ENCODE data around the gene TLE2. TPM values are rescaled to one million over a fixed set of nuclear protein-coding genes. Genes with fewer than 3 reads are reported as not detected.
A peak's percentile ranks its signal among the peaks of the same experiment; 100 is the strongest.
"Not testable (repeated sequence)": the region's sequence is repeated elsewhere in the genome, so short reads cannot be mapped to it uniquely, and the experiment has no call there.

Gene TLE2
- total RNA-seq, 2 experiments from 2014 or later = 0.99 to 1.00 TPM

DNA sequence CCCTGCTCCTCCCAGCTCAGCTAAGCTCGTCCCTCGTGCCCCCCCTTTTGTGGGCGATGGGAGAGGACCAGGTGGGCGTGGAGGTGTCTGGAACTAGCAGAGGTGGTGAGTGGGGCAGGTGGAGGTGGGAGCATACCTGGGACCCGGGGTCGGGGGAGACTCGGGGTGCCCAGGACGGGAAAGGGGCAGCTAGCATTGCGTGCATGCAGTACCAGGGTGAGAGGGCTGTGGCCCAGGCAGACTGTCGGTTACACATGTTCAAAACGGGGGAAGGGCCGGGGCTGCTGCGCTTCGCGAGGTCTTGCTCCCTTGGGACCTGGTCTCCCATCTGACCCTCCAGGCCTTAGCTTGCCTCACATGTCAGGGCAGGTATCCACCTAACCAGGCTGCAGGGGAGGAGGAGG, 24.1 kb upstream of the TLE2 start:
- CTCF ChIA-PET = interaction anchor here (0.6 to 2.5 kb wide), 6 partner anchors 14 to 548 kb away, joined by 3 to 13 read pairs (median 5); no protein-coding TSS in a partner anchor
- no peaks in the 10 kb centered on the region for H3K9me3 Mint-ChIP-seq
- H3K27ac Mint-ChIP-seq = no peak overlapping the region
- peaks cover 32% of the 10 kb centered on the region for H3K36me3 Mint-ChIP-seq (ENCODE audit: low read depth)
- H3K4me1 Mint-ChIP-seq = peaks cover 31% of the 10 kb centered on the region
- H3K27me3 Mint-ChIP-seq = peaks cover 2% of the 10 kb centered on the region
- no peak for DNase-seq
- no peak overlapping the region for H3K4me3 Mint-ChIP-seq
- POLR2A ChIA-PET = interaction anchor here (0.6 kb wide), 1 partner anchor 17 kb away, joined by 3 read pairs; no protein-coding TSS in a partner anchor

DNA sequence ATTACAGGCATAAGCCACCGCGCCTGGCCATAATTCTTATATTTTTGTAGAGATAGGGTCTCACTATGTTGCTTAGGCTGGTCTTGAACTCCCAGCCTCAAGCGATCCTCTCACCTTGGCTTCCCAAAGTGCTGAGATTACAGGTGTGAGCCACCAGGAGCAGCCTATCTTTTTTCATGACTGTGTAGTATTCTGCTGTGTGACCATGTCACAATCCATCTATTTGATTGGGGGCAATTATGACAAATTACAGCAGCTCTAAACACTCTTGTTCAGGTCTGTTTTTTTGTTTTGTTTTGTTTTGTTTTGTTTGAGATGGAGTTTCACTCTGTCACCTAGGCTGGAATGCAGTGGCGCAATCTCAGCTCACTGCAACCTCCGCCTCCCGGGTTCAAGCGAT, 20.9 kb upstream of the TLE2 start:
- CTCF ChIA-PET = interaction anchor here (1.4 kb wide), 1 partner anchor 13 kb away, joined by 4 read pairs; no protein-coding TSS in a partner anchor
- H3K4me3 Mint-ChIP-seq, POLR2A ChIA-PET, DNase-seq, H3K27me3 Mint-ChIP-seq, H3K9me3 Mint-ChIP-seq: not testable (repeated sequence)
- Mint-ChIP-seq H3K36me3 (ENCODE audit: low read depth) (peaks cover 14% of the 10 kb centered on the region), H3K27ac (peak overlapping the region; percentile 13), H3K4me1 (peaks cover 20% of the 10 kb centered on the region)

DNA sequence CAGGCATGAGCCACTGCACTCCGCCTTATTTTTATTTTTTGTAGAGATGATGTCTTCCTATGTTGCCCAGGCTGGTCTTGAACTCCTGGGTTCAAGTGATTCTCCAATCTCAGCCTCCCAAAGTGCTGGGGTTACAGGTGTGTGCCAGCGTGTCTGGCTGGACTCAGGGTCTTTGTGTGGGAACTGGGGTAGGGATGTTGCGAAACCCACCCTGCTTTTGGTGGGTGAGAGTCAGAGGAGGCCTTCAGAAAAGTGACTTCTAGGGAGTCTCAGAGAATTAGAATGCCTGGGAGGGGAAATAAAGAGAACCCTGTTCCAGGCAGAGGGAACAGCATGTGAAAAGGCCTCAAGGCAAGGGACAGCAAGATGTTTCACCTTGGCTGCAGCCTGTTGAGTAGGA, 20.0 kb upstream of the TLE2 start:
- peaks cover 11% of the 10 kb centered on the region for H3K4me1 Mint-ChIP-seq
- ChIA-PET CTCF (interaction anchor here (0.8 kb wide), 1 partner anchor 13 kb away, joined by 3 read pairs; no protein-coding TSS in a partner anchor), POLR2A (no interaction called here)
- H3K27ac Mint-ChIP-seq = no peak overlapping the region
- no peak for DNase-seq
- peaks cover 9% of the 10 kb centered on the region for H3K27me3 Mint-ChIP-seq
- no peaks in the 10 kb centered on the region for H3K9me3 Mint-ChIP-seq
- no peak overlapping the region for H3K4me3 Mint-ChIP-seq
- peaks cover 5% of the 10 kb centered on the region for H3K36me3 Mint-ChIP-seq (ENCODE audit: low read depth)

DNA sequence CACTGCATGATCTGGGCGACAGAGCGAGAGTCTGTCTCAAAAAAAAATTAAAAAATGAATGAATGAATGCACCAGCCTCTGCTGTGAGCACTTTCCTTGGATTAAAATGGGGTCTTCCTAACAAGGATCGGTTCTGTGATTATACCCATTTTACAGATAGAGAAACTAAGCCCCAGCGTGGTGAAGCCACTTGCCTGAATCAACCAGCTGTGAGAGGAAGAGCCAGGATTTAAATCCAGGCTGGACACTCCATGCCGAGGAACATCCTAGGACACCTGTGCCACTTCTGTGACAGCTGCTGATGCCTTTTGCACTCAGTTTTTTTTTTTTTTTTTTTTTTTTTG, 19.1 kb upstream of the TLE2 start:
- H3K4me1 Mint-ChIP-seq = peaks cover 9% of the 10 kb centered on the region
- H3K36me3 Mint-ChIP-seq (ENCODE audit: low read depth) = peaks cover 4% of the 10 kb centered on the region
- no peaks in the 10 kb centered on the region for H3K9me3 Mint-ChIP-seq
- ChIA-PET POLR2A (no interaction called here), CTCF (interaction anchor here (0.8 kb wide), 1 partner anchor 12 kb away, joined by 3 read pairs; no protein-coding TSS in a partner anchor)
- no peak for DNase-seq
- peak overlapping the region; percentile 82 for H3K27ac Mint-ChIP-seq
- peaks cover 9% of the 10 kb centered on the region for H3K27me3 Mint-ChIP-seq
- H3K4me3 Mint-ChIP-seq = peak overlapping the region; percentile 67

DNA sequence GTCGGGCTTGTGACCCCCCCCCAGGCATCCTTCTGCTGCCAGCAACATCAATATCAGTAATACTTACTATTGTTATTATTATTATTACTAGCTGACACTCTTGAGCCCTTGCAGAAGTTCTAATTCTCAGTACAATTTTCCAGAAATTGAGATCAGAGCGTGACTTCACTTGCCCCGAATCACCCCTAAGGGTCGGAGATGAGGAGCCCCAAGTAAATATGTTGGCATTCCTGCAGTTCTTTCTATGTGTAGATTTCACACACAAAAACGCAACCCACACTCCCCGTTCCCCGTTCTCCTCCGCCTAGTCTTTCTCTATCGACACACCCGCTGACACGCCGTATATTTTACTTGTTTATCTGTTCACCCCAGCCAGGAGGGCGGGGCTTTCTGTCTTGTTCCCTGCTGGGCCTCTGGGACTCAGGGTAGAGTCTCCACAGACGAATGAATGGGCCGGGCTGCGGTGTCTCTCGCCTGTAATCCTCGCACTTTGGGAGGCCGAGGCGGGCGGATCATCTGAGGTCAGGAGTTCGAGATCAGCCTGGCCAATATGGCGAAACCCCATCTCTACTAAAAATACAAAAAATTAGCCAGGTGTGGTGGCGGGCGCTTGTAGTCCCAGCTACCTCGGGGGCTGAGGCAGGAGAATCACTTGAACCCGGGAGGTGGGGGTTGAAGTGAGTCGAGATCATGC, 18.6 kb upstream of the TLE2 start:
- peak overlapping the region; percentile 67 for H3K4me3 Mint-ChIP-seq
- ChIA-PET CTCF (no interaction called here), POLR2A (no interaction called here)
- H3K4me1 Mint-ChIP-seq = peaks cover 10% of the 10 kb centered on the region
- peaks cover 9% of the 10 kb centered on the region for H3K27me3 Mint-ChIP-seq
- H3K27ac Mint-ChIP-seq = peak overlapping the region; percentile 82
- no peaks in the 10 kb centered on the region for H3K9me3 Mint-ChIP-seq
- peak; percentile 79 for DNase-seq
- H3K36me3 Mint-ChIP-seq (ENCODE audit: low read depth) = peaks cover 2% of the 10 kb centered on the region

DNA sequence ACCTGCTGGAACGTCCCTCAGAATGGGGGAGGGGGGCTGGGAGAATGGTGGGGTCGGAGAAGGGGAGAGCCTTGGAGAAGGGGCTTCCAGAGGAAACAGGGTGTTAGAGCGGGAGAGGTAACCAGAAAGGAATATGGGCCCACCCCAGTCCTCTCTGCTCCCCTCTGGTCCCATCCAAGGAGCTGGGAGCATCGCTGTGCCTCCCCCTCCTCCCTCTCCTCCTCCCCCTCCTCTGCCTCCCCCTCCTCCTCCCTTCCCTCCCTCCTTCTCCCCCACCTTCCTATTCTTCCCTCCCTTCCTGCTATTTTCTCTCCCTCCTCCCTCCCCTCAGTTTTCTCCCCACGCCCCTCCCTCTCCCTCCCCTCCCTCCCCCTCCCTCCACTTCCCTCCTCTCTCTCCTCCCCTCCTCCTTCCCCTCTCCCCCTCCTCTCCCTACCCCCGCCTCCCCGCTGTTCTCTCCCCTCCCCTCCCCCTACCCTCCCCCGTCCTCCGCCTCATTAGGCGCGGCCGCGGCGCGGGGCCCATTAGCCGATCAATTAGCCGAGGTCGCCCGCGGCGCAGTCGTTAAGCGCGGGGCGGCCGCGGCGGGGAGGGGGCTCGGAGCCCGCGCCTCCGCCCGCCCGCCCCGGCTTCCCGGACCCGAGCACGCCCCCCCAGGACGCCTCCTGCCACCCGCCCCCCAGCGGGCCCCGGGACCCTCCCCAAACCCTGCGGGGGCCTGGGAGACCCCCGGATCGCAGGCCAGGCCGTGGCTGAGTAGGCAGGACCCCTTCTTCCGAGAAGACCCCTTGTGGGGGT, 17.8 kb upstream of the TLE2 start:
- peaks cover 10% of the 10 kb centered on the region for H3K27me3 Mint-ChIP-seq
- no peak overlapping the region for H3K4me3 Mint-ChIP-seq
- no peaks in the 10 kb centered on the region for H3K36me3 Mint-ChIP-seq (ENCODE audit: low read depth)
- POLR2A ChIA-PET = no interaction called here
- CTCF ChIA-PET = no interaction called here
- H3K9me3 Mint-ChIP-seq = no peaks in the 10 kb centered on the region
- no peak overlapping the region for H3K27ac Mint-ChIP-seq
- DNase-seq = no peak
- H3K4me1 Mint-ChIP-seq = peaks cover 13% of the 10 kb centered on the region

DNA sequence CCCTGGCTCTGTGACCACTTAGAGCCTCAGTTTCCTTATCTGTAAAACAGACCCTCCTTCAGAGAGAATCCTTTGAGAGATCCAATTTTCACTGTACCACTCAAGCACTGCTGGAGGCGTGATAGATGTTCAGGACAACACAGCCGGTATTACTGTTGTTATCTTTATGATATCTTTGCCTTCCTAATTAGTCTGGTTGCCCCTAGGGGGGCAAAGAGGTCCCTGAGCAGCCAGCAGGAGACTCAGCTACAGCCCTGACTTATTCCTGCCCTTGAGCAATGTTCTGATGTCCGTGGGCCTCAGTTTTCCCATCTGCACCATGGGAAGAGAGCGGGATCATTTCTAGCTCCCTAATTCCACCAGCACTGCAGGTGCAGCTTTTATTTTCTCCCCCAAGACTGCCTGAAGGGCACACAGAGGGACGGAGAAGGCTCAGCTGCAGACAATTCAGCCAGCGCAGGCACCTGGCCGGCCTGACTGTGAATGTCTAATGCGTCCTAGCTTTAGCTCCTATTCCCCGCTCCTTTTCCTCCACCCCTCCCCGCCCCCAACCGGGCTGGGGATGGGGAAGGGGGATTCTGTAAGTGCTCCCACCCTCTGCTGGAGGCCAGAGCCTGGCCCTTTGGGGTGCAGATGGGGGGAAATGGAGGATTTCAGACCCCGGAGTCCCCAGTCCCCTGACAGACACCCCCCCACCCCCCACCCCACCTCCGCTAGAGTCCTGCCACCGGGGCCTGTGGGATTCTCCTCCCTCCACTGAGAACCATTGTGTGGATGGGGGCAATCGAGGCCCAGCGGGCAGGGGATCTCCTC, 17.0 kb upstream of the TLE2 start:
- peaks cover 13% of the 10 kb centered on the region for H3K4me1 Mint-ChIP-seq
- no peaks in the 10 kb centered on the region for H3K9me3 Mint-ChIP-seq
- ChIA-PET CTCF (no interaction called here), POLR2A (no interaction called here)
- no peak overlapping the region for H3K27ac Mint-ChIP-seq
- DNase-seq = no peak
- H3K4me3 Mint-ChIP-seq = no peak overlapping the region
- peaks cover 10% of the 10 kb centered on the region for H3K27me3 Mint-ChIP-seq
- H3K36me3 Mint-ChIP-seq (ENCODE audit: low read depth) = no peaks in the 10 kb centered on the region

DNA sequence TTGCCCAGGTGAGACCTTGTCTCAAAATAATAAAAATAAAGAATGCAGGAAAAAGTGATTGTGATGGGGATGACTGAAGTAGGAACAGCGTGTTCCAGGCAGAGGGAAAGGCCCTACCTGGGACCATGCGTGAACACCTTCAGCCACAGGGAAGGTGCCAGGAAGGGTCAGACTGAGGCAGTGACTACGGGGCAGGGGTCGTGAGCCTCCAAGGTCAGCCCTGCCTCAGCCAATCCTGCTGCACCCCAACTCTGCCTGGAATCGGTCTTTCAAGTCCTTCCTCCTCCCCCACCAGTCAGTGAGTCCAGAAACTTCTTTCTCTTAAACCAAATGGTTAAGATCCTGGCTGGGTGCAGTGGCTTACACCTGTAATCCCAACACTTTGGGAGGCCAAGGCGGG, 16.1 kb upstream of the TLE2 start:
- Mint-ChIP-seq H3K9me3 (no peaks in the 10 kb centered on the region), H3K27me3 (peaks cover 10% of the 10 kb centered on the region), H3K4me3 (no peak overlapping the region), H3K27ac (no peak overlapping the region), H3K36me3 (ENCODE audit: low read depth) (no peaks in the 10 kb centered on the region), H3K4me1 (peaks cover 13% of the 10 kb centered on the region)
- POLR2A ChIA-PET = no interaction called here
- DNase-seq = no peak
- CTCF ChIA-PET = interaction anchor here (0.6 kb wide), 1 partner anchor 30 kb away, joined by 3 read pairs; no protein-coding TSS in a partner anchor

DNA sequence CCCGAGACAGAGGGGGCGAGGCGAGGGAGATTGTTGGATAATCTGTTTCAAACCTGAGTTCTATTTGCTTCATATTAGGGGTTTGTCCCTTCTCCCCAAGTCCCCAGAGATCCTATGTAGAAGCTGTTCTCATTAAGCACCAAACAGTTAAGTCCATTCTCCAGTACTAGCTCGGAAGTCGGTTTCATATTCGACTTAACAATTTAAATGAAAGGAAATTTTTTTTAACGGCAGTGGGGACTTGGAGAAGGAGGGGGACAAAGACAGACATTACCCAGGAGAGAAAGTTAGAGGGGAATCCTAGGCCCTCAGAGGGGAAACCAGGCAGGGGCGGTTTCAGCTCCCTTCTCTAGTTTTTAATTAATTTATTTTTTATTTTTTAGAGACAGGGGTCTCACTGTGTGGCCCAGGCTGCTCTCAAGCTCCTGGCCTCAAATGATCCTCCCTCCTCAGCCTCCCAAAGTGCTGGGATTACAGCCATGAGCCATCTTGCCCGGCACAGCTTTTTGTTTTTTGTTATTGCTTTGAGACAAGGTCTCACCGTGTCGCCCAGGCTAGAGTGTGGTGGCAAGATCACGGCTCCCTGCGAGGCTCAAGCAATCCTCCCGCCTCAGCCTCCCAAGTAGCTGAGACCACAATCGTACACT, 13.7 kb upstream of the TLE2 start:
- Mint-ChIP-seq H3K36me3 (ENCODE audit: low read depth) (no peaks in the 10 kb centered on the region), H3K27ac (no peak overlapping the region), H3K27me3 (peaks cover 7% of the 10 kb centered on the region), H3K9me3 (no peaks in the 10 kb centered on the region), H3K4me3 (no peak overlapping the region), H3K4me1 (peaks cover 7% of the 10 kb centered on the region)
- POLR2A ChIA-PET = no interaction called here
- DNase-seq = no peak
- CTCF ChIA-PET = interaction anchor here (1.1 kb wide), 1 partner anchor 46 kb away, joined by 3 read pairs; no protein-coding TSS in a partner anchor

DNA sequence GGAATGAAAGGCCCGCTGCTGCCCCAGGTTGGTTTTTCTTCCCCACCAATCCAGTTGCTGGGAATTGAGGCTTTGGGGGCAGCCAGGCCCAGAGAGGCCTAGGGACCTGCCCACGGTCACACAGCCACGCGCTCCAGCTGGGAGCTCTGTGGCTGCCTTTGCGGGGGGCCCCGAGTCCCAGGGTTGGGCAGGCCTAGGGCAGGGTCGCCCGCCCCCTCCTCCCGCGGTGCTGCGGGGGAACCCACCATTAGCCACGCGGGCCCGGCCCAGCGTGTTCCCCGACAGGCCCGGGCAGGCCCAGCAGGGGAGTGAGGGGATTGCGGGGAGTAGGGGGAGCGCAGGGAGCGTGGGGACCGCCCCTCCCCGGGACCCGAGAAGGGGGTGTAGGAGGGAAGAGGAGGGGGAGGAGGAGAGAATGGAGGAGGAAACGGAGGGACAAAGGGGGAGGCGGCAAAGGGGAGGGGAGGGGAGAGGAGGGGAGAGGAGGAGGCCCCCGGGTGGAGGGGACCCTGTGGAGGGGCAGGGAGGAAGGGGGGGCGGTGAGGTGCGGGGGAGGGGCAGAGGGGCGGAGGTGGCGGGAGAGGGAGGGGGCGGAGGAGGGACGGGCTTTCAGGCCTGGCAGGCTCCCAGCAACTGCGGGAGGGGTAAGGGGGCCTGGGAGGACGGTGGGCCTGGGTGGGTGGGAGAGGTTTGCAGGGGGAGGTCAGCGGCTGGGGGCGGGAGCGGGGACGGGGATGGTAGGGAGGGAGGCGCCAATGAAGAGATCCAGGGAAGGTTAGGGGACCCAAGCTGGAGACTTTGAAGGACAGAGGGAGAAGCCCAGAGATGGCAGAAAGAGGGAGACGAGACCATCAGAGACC, 12.9 kb upstream of the TLE2 start:
- ChIA-PET CTCF (interaction anchor here (1.1 kb wide), 2 partner anchors 45 to 62 kb away, joined by 3 to 4 read pairs; no protein-coding TSS in a partner anchor), POLR2A (no interaction called here)
- H3K36me3 Mint-ChIP-seq (ENCODE audit: low read depth) = no peaks in the 10 kb centered on the region

DNA sequence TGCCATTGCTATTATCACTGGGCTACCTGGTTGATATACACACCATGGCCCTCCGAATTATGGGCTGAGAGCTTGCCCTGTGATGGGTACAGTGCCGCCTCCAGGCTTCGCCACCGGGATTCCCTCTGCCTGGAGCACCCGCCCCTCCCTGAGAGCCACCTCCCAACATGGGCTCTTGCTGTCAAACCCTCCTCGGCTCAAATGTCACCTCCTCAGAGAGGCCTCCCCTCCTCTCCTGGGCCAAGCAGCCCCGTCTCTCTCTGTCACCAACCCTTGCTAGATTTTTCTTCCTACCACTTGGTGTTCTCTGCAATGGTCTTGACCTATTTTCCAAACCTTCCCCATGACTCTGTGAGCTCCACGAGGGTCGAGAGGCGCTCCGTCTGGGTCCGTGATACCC, 12.2 kb upstream of the TLE2 start:
- Mint-ChIP-seq H3K4me3 (no peak overlapping the region), H3K36me3 (ENCODE audit: low read depth) (no peaks in the 10 kb centered on the region), H3K27me3 (peaks cover 4% of the 10 kb centered on the region), H3K9me3 (no peaks in the 10 kb centered on the region), H3K27ac (no peak overlapping the region), H3K4me1 (peaks cover 9% of the 10 kb centered on the region)
- CTCF ChIA-PET = interaction anchor here (1.1 kb wide), 1 partner anchor 62 kb away, joined by 4 read pairs; no protein-coding TSS in a partner anchor
- no peak for DNase-seq
- POLR2A ChIA-PET = no interaction called here

More for the DNA sequence above, 12.9 kb upstream of the TLE2 start:
- Mint-ChIP-seq H3K9me3 (no peaks in the 10 kb centered on the region), H3K4me1 (peaks cover 6% of the 10 kb centered on the region), H3K4me3 (no peak overlapping the region), H3K27ac (no peak overlapping the region), H3K27me3 (peaks cover 4% of the 10 kb centered on the region)
- no peak for DNase-seq

Data from activated CD4-positive, alpha-beta T cell treated with anti-CD3 and anti-CD28 coated beads, Interleukin-2, amount 10 ng/mL, durations not matched to agents 7 days and 5 days (primary cell).